ENCODE results near the gene PRIMA1. TPM values are rescaled to one million over a fixed set of nuclear protein-coding genes. Genes with fewer than 3 reads are reported as not detected.

The PRIMA1 gene
- total RNA-seq, 2 experiments from 2014 or later: not detected

GRCh38 chr14:93743270-93744060 is 44.8 kb downstream of the PRIMA1 start:
- Mint-ChIP-seq H3K27ac (no peak overlapping the region), H3K27me3 (no peaks in the 10 kb centered on the region), H3K4me3 (no peak overlapping the region), H3K4me1 (no peaks in the 10 kb centered on the region), H3K9me3 (no peaks in the 10 kb centered on the region), H3K36me3 (ENCODE audit: low read depth) (no peaks in the 10 kb centered on the region)
- ChIA-PET CTCF (no interaction called here), POLR2A (no interaction called here)
- DNase-seq: no peak

DNA sequence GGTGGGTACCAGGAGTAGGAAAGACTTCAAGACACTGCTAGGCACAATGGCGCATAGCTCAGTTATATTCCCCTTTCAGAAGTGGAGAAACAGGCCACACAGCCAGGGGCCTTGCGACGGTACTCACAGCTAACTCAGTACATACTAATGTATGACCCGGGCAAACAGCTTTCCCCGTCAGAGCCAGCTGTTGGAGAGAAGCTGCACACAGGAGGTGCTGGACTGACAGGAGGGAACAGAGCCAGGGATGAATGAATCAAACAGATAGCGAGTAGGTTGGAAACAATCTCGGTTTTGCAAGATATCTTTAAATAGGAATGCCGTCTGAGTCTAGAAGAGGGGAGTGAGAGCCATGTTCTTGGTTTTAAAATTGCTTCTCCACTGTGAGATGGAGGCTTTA is 45.5 kb downstream of the PRIMA1 start:
- H3K4me1 Mint-ChIP-seq: no peaks in the 10 kb centered on the region
- CTCF ChIA-PET: interaction anchor here (1.2 kb wide), 1 partner anchor 30 kb away, joined by 3 read pairs; no protein-coding TSS in a partner anchor
- POLR2A ChIA-PET: no interaction called here

GRCh38 chr14:93741556-93742230 is 46.6 kb downstream of the PRIMA1 start:
- no peak for DNase-seq
- ChIA-PET CTCF (interaction anchor here (1.2 kb wide), 1 partner anchor 29 kb away, joined by 3 read pairs; no protein-coding TSS in a partner anchor), POLR2A (no interaction called here)
- no peak overlapping the region for H3K27ac Mint-ChIP-seq
- no peaks in the 10 kb centered on the region for H3K27me3 Mint-ChIP-seq
- H3K36me3 Mint-ChIP-seq (ENCODE audit: low read depth): no peaks in the 10 kb centered on the region
- no peaks in the 10 kb centered on the region for H3K9me3 Mint-ChIP-seq
- no peaks in the 10 kb centered on the region for H3K4me1 Mint-ChIP-seq
- H3K4me3 Mint-ChIP-seq: no peak overlapping the region

More for the DNA sequence above, 45.5 kb downstream of the PRIMA1 start:
- DNase-seq: no peak
- Mint-ChIP-seq H3K9me3 (no peaks in the 10 kb centered on the region), H3K36me3 (ENCODE audit: low read depth) (no peaks in the 10 kb centered on the region), H3K4me3 (no peak overlapping the region), H3K27me3 (no peaks in the 10 kb centered on the region), H3K27ac (no peak overlapping the region)

DNA sequence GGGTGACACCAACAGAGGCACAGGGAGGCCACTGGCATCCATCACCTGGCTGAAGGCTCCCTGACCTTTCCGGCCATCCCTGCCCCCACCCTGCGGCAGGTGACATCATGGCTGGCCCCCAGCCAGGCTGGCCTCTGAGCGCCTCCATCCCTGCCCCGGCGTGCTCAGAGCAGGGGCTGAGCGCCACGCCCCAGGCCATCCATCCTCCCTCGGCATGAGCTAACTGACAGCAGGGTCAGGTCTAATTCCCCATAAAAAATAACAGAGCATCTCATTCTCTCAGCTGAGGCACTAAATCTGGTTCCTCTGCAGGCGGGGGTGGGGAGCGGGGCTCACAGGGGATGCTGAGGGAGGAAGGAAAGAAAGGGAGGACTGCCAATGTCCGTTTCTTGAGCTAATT is 50.7 kb downstream of the PRIMA1 start:
- Mint-ChIP-seq H3K27ac (no peak overlapping the region), H3K4me1 (no peaks in the 10 kb centered on the region), H3K36me3 (ENCODE audit: low read depth) (no peaks in the 10 kb centered on the region), H3K4me3 (no peak overlapping the region), H3K27me3 (no peaks in the 10 kb centered on the region), H3K9me3 (no peaks in the 10 kb centered on the region)
- CTCF ChIA-PET: no interaction called here
- no peak for DNase-seq
- POLR2A ChIA-PET: no interaction called here

DNA sequence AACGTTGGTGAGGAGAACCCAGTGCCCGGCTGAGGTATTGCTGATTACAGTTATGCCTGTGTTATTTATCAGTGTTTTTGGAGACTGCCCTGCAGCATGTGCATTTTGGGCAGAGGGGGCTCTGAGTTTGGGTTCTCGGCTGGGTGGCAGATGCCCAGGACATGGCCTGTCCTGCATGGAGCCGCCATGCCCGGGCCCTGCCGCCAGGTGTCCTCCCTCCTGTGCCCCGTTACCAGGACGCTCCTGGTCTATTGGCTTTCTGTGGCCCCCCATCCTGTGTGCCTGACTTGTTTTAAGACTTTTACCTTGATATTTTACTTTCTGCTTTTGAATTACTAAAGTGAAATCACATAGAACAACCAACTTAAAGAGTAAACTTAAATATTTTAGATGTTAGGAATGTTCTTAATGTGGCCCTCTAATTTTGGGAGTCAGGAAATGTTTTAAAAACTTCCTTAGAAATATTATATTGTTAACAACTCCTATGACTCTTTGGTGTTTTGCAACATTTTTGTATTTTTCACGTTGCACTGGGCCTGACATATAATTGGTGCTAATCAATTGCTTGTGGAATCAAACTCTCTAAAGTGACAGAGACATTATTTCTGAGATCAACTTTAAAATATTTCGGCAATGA is 51.8 kb downstream of the PRIMA1 start:
- peaks cover 1% of the 10 kb centered on the region for H3K27me3 Mint-ChIP-seq
- H3K9me3 Mint-ChIP-seq: no peaks in the 10 kb centered on the region
- CTCF ChIA-PET: no interaction called here
- no peaks in the 10 kb centered on the region for H3K4me1 Mint-ChIP-seq
- H3K27ac Mint-ChIP-seq: no peak overlapping the region
- DNase-seq: no peak
- H3K36me3 Mint-ChIP-seq (ENCODE audit: low read depth): no peaks in the 10 kb centered on the region
- no peak overlapping the region for H3K4me3 Mint-ChIP-seq
- POLR2A ChIA-PET: no interaction called here

- H3K27me3 Mint-ChIP-seq: peaks cover 6% of the 10 kb centered on the region
- no peaks in the 10 kb centered on the region for H3K9me3 Mint-ChIP-seq
- ChIA-PET POLR2A (no interaction called here), CTCF (no interaction called here)
- H3K36me3 Mint-ChIP-seq (ENCODE audit: low read depth): no peaks in the 10 kb centered on the region
- no peaks in the 10 kb centered on the region for H3K4me1 Mint-ChIP-seq
- H3K27ac Mint-ChIP-seq: no peak overlapping the region
- DNase-seq: no peak
- H3K4me3 Mint-ChIP-seq: no peak overlapping the region
Observed at GRCh38 chr14:93735206-93735605, 53.1 kb downstream of the PRIMA1 start.

DNA sequence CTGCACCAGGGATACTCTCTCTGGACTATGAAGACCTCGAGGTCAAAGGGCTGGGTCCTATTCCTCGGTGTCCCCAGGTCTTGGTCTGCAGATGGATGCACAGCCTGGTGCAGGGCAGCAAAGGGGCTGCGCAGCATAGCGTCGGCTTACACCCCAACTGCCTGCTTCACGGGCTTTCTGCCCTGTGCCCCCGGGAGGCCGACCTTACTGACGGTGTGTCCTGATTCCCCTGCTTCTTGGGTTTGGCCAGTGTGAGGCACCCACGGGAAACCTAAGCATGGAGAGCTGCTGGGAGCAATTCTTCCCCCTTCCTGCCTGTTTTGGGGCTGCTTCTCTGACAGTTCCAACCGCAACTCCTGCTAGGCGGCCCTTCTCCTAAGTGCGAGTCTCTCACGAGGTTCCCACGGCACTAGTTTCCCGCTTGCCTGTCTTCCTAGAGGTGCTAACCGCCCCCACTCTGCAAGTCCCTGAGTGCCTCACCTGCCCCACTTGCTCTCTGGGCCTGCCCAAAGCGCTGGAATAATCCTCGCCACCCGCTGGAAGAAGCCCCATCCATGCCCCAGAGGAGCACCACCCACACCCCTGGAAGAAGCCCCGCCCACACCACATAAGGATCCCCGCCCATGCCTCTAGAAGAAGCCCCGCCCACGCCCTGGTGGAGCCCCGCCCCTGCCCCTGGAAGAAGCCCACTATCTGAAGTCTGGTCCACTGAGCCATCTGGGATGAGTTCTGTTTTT is 54.0 kb downstream of the PRIMA1 start:
- ChIA-PET POLR2A (no interaction called here), CTCF (interaction anchor here (0.7 kb wide), 1 partner anchor 175 kb away, joined by 3 read pairs; no protein-coding TSS in a partner anchor)
- H3K4me3 Mint-ChIP-seq: no peak overlapping the region
- peaks cover 6% of the 10 kb centered on the region for H3K27me3 Mint-ChIP-seq
- H3K4me1 Mint-ChIP-seq: no peaks in the 10 kb centered on the region
- H3K36me3 Mint-ChIP-seq (ENCODE audit: low read depth): no peaks in the 10 kb centered on the region
- H3K9me3 Mint-ChIP-seq: no peaks in the 10 kb centered on the region
- DNase-seq: no peak
- H3K27ac Mint-ChIP-seq: no peak overlapping the region

DNA sequence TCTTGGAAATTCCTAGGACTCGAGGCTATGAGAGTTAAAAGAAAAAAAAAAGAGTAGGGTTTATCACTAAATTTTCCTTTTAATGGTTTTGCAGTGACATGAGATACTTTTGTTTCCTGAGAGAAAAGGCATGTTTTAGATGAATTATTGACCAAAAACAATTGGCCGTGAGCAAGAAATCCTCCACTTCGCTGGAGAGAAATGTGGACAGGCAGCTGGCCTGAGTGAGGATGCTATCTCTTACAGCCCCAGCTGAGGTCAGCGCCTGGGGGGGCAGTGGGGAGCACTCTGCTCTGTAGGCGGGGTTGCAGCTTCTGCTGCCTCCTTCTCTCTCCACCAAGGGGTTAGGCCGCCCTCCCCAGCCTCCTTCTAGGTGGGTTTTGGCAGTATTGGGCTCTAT is 54.7 kb downstream of the PRIMA1 start:
- H3K27me3 Mint-ChIP-seq: peaks cover 6% of the 10 kb centered on the region
- no peak overlapping the region for H3K4me3 Mint-ChIP-seq
- CTCF ChIA-PET: interaction anchor here (0.7 kb wide), 1 partner anchor 175 kb away, joined by 3 read pairs; no protein-coding TSS in a partner anchor
- H3K4me1 Mint-ChIP-seq: no peaks in the 10 kb centered on the region
- no peak overlapping the region for H3K27ac Mint-ChIP-seq
- no peaks in the 10 kb centered on the region for H3K36me3 Mint-ChIP-seq (ENCODE audit: low read depth)
- no peaks in the 10 kb centered on the region for H3K9me3 Mint-ChIP-seq
- POLR2A ChIA-PET: no interaction called here
- no peak for DNase-seq

DNA sequence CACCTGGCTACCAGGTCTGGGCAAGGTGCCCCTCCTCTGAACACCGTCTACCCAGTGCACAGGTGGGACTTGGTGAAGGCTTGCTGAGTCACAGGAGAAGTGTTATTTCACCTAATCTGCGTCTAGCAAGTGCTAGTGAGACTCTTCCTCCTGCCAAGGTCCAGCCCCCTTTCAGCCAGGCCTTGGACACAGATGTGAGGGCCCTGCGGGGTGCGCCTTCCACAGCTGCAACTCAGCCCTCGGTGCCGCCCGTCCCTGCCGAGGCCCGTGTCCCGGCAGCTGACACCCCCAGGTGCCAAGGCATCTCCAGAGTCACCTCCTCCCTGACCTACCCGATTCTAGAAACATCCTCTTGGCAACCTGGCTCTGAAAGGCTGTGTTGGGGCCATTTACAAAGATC is 55.1 kb downstream of the PRIMA1 start:
- ChIA-PET CTCF (interaction anchor here (0.7 kb wide), 1 partner anchor 174 kb away, joined by 3 read pairs; no protein-coding TSS in a partner anchor), POLR2A (no interaction called here)
- no peaks in the 10 kb centered on the region for H3K9me3 Mint-ChIP-seq
- H3K4me3 Mint-ChIP-seq: no peak overlapping the region
- H3K36me3 Mint-ChIP-seq (ENCODE audit: low read depth): no peaks in the 10 kb centered on the region
- H3K4me1 Mint-ChIP-seq: no peaks in the 10 kb centered on the region
- no peak overlapping the region for H3K27ac Mint-ChIP-seq
- DNase-seq: no peak
- H3K27me3 Mint-ChIP-seq: peaks cover 6% of the 10 kb centered on the region

- Mint-ChIP-seq H3K4me1 (no peaks in the 10 kb centered on the region), H3K4me3 (no peak overlapping the region), H3K9me3 (no peaks in the 10 kb centered on the region), H3K27ac (no peak overlapping the region), H3K27me3 (peaks cover 6% of the 10 kb centered on the region), H3K36me3 (ENCODE audit: low read depth) (no peaks in the 10 kb centered on the region)
- ChIA-PET CTCF (no interaction called here), POLR2A (no interaction called here)
- no peak for DNase-seq
Observed at GRCh38 chr14:93732524-93732923, 55.8 kb downstream of the PRIMA1 start.

DNA sequence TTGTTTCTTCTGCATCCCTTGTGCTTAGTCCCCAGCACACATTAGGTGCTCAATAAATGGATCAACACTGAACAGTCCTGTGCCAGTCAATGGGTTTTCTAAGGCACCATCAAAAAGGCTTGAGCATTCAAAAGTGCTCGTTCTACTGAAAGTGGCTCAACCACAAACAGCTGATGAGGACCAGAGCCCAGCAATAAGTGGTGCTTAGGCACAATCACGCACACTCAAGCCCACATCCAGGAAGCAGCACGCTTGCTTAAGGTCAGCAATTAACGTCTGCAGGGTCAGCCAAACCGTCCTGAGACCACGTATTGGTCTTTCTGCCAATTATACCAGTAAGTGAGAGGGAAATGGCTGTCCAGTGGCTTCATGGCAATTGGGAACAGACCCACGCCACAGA is 56.5 kb downstream of the PRIMA1 start:
- no peak for DNase-seq
- ChIA-PET POLR2A (no interaction called here), CTCF (no interaction called here)
- Mint-ChIP-seq H3K27me3 (peaks cover 6% of the 10 kb centered on the region), H3K4me3 (no peak overlapping the region), H3K27ac (no peak overlapping the region), H3K36me3 (ENCODE audit: low read depth) (no peaks in the 10 kb centered on the region), H3K9me3 (no peaks in the 10 kb centered on the region), H3K4me1 (no peaks in the 10 kb centered on the region)

GRCh38 chr14:93729993-93730392 is 58.3 kb downstream of the PRIMA1 start:
- Mint-ChIP-seq H3K27me3 (peaks cover 6% of the 10 kb centered on the region), H3K4me1 (no peaks in the 10 kb centered on the region), H3K36me3 (ENCODE audit: low read depth) (no peaks in the 10 kb centered on the region), H3K27ac (no peak overlapping the region), H3K9me3 (no peaks in the 10 kb centered on the region), H3K4me3 (no peak overlapping the region)
- ChIA-PET POLR2A (no interaction called here), CTCF (no interaction called here)
- DNase-seq: no peak

DNA sequence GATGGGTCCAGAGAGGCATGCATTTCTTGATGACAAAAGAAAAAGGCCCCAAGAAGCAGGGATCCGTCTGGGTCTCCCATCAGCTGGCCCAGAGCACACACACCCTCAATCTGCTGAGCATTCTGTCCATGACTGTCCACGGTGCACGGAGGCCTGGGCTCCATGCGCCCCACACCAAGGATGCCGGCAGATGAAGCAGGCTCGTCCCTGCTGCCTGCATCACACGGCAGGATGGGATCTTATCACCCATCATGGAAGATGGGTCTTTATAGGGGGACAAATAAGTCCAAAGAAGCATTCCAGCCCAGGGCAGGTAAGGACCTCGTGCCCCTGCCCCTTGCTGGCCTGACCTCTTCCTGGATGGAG is 59.7 kb downstream of the PRIMA1 start:
- POLR2A ChIA-PET: no interaction called here
- no peak for DNase-seq

More for the DNA sequence above, 59.7 kb downstream of the PRIMA1 start:
- H3K4me3 Mint-ChIP-seq: no peak overlapping the region
- no peaks in the 10 kb centered on the region for H3K4me1 Mint-ChIP-seq
- no peaks in the 10 kb centered on the region for H3K9me3 Mint-ChIP-seq
- no peak overlapping the region for H3K27ac Mint-ChIP-seq
- no peaks in the 10 kb centered on the region for H3K36me3 Mint-ChIP-seq (ENCODE audit: low read depth)
- H3K27me3 Mint-ChIP-seq: peaks cover 6% of the 10 kb centered on the region
- CTCF ChIA-PET: no interaction called here
